ENCODE measurements around the gene SHE. TPM values are rescaled to one million over a fixed set of nuclear protein-coding genes. Genes with fewer than 3 reads are reported as not detected.

Gene SHE
- total RNA-seq, 2 experiments from 2014 or later, result not detected

- no peaks in the 10 kb centered on the region for H3K4me1 ChIP-seq (ENCODE audit: insufficient read depth, low read length, poor library complexity, severe bottlenecking)
- H3K4me3 ChIP-seq (ENCODE audit: low read depth, low read length, poor library complexity, severe bottlenecking), result no peak overlapping the region
- no peak overlapping the region for H3K4me2 ChIP-seq (ENCODE audit: low read length)
- BruUV-seq (replicated peaks), result no TSS peak
- H4K20me1 ChIP-seq (ENCODE audit: insufficient read depth, low read length), result no peaks in the 10 kb centered on the region
- H3K27ac ChIP-seq (ENCODE audit: low read depth, low read length, poor library complexity, severe bottlenecking), result no peak overlapping the region
- intact Hi-C loops (cut with micrococcal nuclease; ENCODE audit: unreplicated experiment), result loop anchor here (10.0 kb wide), 1 partner anchor 222 kb away; the partner anchor contains the start of genes AQP10 and ATP8B2
- DNase-seq (ENCODE audit: low spot score), result no peak
- TF ChIP-seq CTCF (conservative IDR thresholded peaks at IDR 0.05; ENCODE audit: low read length) (no peak), EZH2phosphoT487 (IDR thresholded peaks at IDR 0.05; ENCODE audit: borderline replicate concordance, low read depth, low read length) (no peak)
- peaks cover 45% of the 10 kb centered on the region for H3K36me3 ChIP-seq (ENCODE audit: insufficient read depth, low read length)
- H3K79me2 ChIP-seq (ENCODE audit: insufficient read depth, low read depth, low read length), result no peaks in the 10 kb centered on the region
- H3K9me3 ChIP-seq (ENCODE audit: low read length), result no peaks in the 10 kb centered on the region
- H3K9me2 ChIP-seq (ENCODE audit: insufficient read depth, low read length), result no peaks in the 10 kb centered on the region
- no peak overlapping the region for H2AFZ ChIP-seq (ENCODE audit: low read length)
- CTCF ChIA-PET (ENCODE audit: unreplicated experiment), result interaction anchor here (0.7 to 1.7 kb wide), 5 partner anchors 10 to 79 kb away, joined by 3 to 17 read pairs (median 4); no protein-coding TSS in a partner anchor
- POLR2A ChIA-PET, result no interaction called here
Measured at GRCh38 chr1:154547105-154547732, 45.0 kb upstream of the SHE start.

GRCh38 chr1:154546264-154547063, 44.3 kb upstream of the SHE start:
- no peaks in the 10 kb centered on the region for H3K9me2 ChIP-seq (ENCODE audit: insufficient read depth, low read length)
- DNase-seq (ENCODE audit: low spot score), result peak; percentile 72
- no peak overlapping the region for H3K4me2 ChIP-seq (ENCODE audit: low read length)
- no peaks in the 10 kb centered on the region for H3K4me1 ChIP-seq (ENCODE audit: insufficient read depth, low read length, poor library complexity, severe bottlenecking)
- no peaks in the 10 kb centered on the region for H4K20me1 ChIP-seq (ENCODE audit: insufficient read depth, low read length)
- no peaks in the 10 kb centered on the region for H3K9me3 ChIP-seq (ENCODE audit: low read length)
- H2AFZ ChIP-seq (ENCODE audit: low read length), result no peak overlapping the region
- ChIA-PET CTCF (ENCODE audit: unreplicated experiment) (interaction anchor here (0.7 to 1.7 kb wide), 5 partner anchors 9 to 79 kb away, joined by 3 to 17 read pairs (median 4); no protein-coding TSS in a partner anchor), POLR2A (interaction anchor here (0.6 to 0.8 kb wide), 3 partner anchors 10 to 116 kb away, joined by 3 to 6 read pairs (median 3); no protein-coding TSS in a partner anchor)
- no TSS peak for BruUV-seq (replicated peaks)
- H3K79me2 ChIP-seq (ENCODE audit: insufficient read depth, low read depth, low read length), result no peaks in the 10 kb centered on the region
- H3K4me3 ChIP-seq (ENCODE audit: low read depth, low read length, poor library complexity, severe bottlenecking), result no peak overlapping the region
- intact Hi-C loops (cut with micrococcal nuclease; ENCODE audit: unreplicated experiment), result loop anchor here (1.0 to 10.0 kb wide), 2 partner anchors 66 to 222 kb away; partner anchors contain the start of genes AQP10 and ATP8B2
- TF ChIP-seq CTCF (conservative IDR thresholded peaks at IDR 0.05; ENCODE audit: low read length), result peak; percentile 81
- no peak for TF ChIP-seq EZH2phosphoT487 (IDR thresholded peaks at IDR 0.05; ENCODE audit: borderline replicate concordance, low read depth, low read length)
- no peak overlapping the region for H3K27ac ChIP-seq (ENCODE audit: low read depth, low read length, poor library complexity, severe bottlenecking)
- H3K36me3 ChIP-seq (ENCODE audit: insufficient read depth, low read length), result peaks cover 37% of the 10 kb centered on the region

Measured in OCI-LY7 (cell line).